Skin of body (tissue), 2 donors: ENCODE results near the gene FRMD4B. TPM values are rescaled to one million over a fixed set of nuclear protein-coding genes. Genes with fewer than 3 reads are reported as not detected.
"Not testable (repeated sequence)": the region's sequence is repeated elsewhere in the genome, so short reads cannot be mapped to it uniquely, and the experiment has no call there.

Experiments
- DNase-seq: peaks from one replicate; lab custom pipeline; 2025; lab: John Stamatoyannopoulos, UW
- total RNA-seq: library from RNA; depleted of rRNA; stranded (reverse); fragments of >200 nt; gene quantifications from one replicate; pipeline ENCODE4 v1.2.3, GENCODE V29; 2014

Gene FRMD4B
- total RNA-seq, 1 donor from 2014 or later, result 49.7 TPM

DNA sequence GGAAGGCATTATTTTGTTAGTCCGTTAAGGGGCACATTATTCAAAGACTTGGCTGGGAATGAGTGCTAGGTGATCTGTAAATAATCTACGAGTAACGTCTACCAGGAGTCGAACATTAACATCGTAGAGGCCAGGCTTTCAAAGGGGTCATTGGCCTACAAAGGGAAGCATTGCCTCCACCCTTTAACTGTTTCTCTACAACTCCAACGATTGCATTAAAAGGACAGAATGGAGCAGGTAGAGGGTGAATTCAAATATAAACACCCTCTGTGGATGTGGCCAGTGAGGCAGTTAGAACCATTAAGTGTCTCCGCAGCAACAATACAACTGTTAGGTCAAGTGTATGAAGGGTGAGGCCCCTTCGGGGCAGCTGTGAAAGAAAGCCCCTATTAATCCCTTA lies 137.5 kb downstream of the FRMD4B start:
- DNase-seq, result no peak

DNA sequence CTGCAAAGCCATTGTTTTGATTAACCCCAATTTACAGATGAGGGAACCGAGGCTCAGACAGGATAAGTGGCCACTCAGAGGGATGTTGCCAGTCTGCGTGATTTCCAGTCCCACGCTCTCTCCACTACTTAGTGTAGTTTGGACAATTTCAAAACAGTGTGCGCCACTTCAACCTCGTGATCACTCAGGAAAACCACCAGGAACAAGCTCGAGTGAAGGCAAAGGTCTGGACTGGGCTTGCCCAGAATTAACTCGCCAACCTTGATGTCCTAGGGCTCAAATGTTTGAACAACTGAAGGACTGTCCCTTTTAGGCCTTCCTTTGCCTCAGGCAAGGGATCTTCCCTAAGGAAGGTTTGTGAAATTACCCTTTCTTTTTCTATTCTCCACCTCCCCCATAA lies 139.3 kb downstream of the FRMD4B start:
- DNase-seq, result no peak

DNA sequence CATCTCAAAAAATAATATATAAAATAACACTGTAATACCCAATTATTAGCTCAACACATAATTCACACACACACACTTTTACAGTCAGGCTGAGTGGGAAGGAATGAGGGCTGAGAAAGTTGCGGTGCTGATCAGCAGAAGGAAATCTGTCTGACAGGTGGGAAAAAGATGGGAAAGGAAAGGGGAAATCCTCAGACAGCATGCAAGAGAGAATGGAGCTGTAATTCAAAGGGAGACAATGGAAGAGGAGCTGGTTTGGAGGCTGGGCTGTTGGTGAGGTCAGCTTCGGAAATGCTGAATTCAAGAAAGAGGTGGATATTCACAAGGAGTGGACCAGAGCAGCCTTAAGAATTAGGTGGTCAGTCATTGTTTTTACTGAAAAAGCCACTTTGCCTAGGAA lies 141.8 kb downstream of the FRMD4B start:
- no peak for DNase-seq

DNA sequence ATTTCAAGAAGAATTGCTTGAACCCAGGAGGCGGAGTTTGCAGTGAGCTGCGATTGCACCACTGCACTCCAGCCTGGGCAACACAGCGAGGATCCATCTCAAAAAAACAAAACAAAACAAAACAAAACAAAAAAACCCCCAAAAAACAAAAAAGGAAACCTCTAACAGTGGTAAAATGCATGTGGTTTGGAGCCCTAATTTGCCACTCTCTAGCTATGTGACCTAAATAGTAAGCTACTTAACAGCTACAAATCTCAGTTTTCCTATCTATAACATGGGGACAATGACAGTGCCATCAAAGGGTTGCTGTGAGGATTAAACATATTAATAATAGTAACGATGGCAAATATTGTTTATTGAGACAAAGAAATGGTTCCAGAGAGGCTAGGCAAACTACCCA lies 144.1 kb downstream of the FRMD4B start:
- no peak for DNase-seq

DNA sequence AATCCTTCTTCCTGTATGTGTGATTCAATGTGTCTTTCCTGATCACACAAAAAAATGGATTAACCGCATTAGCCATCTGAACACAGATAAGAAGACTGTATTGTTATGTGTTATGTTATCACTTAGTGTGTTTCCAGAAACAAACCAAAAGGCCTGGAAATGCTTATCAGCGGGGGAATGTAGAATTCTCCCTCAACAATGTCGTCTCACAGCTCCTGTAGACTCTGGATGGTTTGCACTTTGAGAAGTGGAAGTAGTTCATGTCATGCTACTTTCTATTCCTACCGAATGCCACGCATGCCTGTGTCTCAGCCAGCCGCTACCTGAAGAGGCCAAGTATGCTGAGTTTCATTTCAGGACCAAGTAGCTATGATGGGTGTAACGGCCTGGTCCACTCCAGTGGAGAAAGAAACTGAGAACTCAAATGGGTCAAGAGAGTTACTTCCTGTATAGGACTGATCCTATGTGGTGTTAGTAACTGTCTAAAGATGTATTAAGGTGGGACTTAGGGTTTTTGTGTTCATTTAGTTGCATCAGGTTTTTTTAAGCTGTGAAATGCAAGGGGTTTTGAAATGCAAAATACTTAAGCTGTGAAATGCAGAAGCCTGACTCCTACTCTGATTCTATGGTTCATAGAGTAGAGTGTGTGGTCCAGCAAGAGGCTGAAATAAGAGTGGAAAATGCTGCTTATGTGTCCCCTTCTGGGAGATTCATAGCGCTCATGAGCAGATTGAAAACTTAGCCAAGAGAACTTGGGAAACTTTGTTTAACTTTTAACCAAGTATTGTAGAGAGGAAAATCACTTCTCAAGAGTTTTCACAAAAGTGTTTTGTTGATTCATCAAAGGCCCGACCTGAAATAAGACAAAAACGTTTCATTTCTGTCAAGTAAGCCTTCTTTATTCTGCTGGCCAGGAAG lies 145.0 kb downstream of the FRMD4B start:
- DNase-seq, result no peak

DNA sequence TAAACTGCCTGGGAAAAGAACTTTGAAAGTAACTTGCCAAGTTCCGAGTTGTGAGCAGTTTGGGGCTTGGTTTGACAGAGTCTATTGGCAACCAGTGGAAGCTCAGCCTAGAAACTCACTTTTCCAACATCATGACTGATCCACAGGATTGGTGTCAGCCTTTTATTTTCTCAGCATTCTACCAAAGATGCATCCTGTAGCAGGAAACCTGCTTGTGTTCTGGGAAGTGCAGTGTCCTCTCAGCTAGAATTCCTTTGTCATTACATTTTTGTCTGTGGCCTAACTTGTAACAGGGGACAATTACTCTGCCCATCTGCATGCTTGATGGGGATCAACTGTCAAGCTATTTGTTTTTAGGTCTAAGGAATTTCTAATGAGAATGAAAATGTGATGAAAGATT lies 146.8 kb downstream of the FRMD4B start:
- DNase-seq, result peak; percentile 12

DNA sequence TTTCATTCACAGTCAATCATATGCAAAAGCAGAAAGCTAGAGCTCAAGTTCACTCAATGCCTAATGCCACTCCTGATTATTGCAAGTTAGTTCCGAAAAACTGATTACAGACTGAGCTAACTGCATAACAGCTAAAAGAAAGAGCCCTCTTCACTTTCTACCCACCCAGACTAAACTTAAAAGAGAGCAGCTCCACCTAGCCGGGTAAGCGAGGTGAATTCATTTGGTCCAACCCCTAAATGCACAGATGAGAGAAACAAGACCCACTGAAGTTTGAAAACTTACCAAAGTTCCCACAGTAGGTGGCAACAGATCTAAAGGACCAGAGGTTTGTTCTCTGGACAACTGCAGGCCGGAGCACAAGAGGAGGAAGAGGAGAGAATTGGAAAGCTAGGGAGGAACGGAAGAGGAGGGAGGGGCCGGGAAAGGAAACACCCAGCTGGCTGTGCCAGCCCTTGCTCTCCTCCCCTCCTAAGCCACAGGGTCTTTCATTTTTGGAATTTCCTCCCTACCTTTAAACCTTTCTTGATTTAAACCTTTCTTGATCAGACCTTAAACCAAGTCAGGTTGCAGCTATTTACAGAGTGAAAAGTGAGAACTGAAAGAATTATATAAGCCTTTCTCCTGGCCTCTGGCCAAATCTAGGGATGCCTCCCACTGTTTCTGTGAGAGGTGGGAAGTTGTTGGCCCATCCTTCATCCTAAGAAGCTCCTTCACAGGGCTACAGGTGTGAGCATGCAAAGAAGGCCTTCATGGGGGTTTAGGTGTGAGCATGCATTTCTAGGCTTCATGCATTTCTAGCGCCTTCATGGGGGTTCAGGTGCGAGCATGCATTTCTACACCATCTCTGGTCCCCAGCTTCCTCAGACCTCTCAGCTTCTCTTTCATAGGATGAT lies 148.8 kb downstream of the FRMD4B start:
- no peak for DNase-seq

DNA sequence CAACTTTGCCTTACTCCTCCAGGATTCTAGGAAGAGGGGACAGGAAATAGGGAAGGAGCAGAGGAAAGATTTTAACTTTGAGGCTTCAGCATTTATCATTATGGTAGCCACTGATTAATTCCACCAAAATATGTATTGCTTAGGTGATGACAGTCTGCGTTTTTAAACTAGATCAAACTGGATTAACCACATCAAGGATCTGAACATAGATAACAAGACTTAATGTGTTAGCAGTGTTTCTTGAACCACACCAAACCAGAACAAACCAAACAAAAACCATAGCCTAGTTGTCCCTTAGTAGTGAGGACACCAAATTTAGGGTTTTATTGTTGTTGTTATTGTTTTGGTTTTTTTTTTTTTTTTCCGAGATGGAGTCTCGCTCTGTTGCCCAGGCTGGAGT lies 150.0 kb downstream of the FRMD4B start:
- DNase-seq, result no peak

DNA sequence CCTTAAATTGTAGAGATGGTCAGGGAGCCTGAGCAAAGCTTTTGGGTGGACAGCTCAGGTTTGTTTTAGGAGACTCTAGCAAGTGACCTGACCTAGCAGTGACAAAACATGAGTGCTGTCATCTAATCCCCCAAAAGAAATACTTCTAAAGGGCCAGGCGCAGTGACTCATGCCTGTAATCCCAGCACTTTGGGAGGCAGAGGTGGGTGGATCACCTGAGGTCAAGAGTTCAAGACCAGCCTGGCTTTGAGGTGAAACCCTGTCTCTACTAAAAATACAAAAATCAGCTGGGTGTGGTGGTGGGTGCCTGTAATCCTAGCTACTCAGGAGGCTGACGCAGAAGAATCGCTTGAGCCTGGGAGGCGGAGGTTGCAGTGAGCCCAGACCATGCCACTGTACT lies 150.7 kb downstream of the FRMD4B start:
- not testable (repeated sequence) for DNase-seq

DNA sequence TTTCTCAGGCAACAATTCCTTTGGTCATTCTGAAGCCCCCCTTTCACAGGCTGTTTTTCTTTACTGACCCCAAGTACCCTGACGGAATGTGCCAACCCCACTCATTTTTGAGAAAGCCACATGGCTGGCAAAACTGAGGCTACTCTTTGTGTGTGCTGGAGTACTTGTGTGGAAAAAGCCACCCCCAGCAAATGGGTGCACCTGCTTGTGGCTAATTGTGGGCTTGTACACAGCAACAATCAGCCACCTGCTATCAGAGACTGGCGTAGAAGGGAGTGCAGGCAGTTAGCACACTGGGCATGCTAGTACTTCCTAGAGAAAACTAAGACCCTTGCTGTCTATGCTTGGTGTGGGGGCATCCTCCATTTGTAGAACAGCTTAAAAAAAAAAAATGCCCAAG lies 153.4 kb downstream of the FRMD4B start:
- no peak for DNase-seq

DNA sequence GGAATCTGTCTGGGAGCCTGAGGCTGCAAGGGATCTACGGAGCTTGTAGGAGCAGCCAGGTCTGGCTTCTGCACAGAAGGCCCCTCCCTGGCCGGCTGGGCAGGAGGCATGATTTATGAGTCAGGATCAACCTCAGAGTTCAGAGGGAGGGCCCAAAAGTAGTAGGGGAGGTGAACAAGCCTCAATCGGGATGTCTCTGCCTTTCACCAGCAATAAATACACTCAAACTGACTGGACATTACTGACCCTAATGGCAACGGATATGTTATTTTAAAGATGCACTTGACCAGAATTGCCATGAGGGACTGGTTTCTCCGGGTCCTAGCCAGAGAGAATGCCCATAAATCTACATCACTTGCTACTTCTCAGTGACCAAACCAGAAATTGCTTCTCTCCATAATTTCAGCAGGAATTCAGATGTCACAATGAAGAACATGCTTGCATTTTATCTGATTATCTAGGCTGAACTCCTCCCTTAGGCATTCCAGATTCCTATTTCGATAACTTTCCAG lies 153.9 kb downstream of the FRMD4B start:
- DNase-seq, result no peak

DNA sequence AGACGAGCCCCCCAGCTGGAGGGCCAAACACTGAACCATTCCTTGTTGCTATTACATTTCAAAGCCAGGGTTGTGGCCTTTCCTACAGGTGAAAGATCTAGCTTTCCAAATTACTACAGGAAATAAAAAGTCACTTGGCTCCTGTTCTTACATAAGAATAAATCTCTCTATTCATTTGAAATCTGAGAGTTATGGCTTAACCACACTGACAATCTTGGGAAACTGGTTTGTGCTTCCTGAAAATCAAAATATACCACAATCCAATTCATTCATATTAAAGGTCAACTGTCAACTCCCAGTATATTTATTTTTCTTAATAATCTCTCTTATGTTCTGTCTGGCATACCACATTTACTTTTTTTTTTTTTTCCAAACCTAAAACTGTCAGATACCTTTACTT lies 159.8 kb downstream of the FRMD4B start:
- no peak for DNase-seq

DNA sequence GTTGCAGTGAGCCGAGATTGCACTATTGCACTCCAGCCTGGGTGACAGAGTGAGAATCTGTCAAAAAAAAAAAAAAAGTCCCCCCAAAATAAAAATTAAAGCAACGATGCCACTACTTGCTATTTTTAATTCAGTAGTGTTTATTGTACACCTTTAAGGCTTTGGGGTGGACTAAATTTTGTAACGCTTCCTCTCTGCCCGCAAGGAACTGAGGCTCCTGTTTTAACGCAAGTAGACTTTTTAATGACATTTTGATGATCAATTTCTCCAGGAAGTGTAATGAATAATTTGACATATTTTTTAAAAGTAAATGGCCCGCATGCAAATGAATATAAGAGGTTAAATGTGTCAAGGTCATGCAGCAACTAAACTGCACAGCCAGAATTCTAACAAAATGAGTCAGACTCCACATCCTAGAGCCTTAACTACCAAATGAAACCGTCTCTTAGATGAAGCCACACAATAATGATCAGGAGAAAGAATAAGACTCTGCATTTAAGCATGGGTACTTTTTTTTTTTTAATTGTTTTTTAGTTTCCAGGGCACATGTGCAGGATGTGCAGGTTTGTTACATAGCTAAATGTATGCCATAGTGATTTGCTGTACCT lies 166.7 kb downstream of the FRMD4B start:
- no peak for DNase-seq

DNA sequence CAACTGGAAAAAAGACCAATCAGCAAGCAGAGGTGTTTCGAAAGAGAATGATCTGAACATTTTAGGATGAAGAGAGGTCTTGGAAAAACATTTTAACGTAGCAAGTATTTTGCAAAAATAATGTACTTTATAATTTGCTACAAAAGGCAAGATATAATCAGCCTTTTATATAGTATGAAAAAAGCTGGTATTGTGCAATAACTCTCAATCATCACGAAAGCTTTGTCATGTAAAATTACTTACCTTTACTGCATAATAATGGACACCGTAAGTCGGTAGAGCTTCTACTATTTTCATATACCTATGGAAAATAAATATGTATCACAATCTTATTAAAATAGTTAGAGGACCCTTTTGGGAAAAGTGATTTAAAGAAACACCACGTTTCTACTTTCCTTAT lies 167.8 kb downstream of the FRMD4B start:
- no peak for DNase-seq

DNA sequence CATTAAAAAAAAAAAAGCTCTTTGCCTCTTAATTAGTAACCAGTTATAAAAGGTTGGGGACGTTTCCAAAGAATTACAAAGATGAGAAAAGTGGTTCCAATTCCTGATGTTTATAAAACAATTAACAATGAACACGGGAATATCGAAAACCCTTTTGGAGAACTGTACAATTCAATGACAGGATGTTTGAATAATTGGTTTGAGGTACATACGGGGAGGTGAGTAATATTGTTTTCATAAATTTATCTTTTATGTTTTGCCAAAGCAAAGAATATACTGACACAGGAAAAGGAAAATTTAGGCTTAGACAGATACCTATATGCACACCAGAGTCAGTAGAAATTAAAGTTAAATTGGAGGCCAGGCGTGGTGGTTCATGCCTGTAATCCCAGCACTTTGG lies 168.9 kb downstream of the FRMD4B start:
- DNase-seq, result no peak

DNA sequence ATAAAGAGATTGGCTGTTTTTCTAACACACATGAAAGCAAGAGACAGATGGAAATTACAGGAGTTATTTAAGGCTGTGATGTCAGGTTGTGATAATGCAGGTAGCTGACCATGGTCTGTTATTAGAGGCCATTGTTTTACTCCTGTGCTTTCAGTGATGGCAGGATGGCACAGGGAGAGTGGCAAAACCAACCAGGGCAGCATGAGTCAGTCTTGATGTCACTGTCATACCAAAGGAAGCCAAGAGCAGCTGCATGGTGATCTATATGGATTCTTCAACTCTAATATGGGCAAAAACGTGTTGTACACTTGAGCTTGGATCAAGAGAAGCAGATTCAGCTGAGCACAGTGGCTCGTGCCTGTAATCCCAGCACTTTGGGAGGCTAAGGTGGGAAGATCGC lies 171.6 kb downstream of the FRMD4B start:
- no peak for DNase-seq

DNA sequence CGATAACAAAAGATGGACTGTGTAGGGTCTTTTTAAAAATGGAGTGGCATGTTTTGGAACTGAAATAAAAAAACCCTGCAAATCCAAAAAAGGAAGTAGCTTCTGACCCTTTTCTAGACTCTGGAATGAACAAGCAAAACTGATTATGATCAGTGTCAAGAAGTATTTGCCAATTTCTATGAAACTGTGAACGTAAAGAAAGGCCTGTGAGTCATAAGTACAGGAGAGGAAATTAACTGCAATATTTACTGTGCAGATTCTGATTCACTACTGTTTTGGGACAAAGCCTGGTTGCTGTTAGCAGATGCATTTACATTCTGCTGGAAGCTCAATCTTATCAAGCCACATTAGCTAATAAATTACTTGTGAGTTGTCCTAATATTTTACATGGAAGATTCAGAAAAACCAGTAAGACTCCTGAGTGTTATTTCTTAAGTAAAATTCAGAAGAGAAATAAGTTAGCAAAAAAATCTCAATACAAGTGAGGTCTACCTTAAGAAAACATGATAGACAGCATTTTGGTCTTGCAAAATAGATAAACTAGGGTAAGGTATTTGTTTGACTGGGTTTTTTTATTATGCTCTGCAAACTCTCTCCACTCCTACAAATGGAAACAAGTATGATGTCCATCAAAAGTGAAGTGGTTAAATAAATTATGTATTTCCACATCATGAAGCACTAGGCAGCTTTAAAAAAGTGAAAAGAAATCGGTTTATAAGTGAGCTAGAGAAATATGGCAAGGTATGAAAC lies 173.3 kb downstream of the FRMD4B start:
- no peak for DNase-seq

DNA sequence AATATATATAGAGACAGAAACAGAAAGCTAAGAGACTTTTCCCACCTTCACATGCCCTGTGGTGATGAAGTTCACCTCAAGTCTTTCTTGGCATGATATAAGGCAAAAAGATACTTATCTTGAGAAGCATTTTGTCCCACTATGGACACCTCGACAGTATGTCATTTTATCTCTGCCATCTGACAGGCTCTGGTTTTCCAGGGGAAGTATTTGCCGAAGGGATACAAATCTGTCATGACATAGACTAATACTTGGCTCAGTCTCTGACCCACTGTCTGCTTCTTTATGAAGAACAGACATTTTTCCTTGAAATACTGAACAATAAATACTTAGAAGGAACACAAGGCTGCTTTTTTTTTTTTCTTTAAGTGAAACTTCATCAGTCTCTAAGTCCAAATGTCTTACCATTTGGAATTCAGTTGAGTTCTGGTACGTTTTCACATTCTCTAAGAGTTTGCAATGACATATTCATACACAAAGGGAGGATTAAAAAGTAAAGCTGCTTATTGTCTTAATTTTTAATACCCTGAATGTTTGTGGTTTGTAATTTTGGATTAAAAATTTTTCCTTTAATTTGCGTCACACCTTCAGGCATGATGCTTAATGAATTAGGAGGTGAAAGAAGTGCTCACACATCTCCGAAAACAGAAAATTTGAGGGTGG lies 175.7 kb downstream of the FRMD4B start:
- no peak for DNase-seq

DNA sequence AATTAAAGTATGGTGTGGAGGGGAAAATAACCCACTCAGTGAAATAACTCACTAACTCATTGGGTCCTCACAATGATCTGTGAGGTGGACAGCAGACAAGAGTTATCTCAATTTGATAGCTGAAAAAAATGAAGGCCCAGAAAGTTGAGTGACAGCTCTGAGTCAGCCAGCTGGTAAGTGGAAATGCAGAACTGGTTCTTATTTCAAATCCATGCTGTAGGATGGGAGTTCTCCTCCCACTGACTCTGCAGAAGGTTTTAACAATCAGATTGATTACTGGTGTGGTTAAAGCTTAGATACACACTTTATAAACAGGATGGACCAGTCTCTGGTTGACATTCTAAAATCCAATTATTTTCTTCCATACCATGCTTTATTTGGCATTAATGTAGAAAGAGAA lies 176.5 kb downstream of the FRMD4B start:
- DNase-seq, result no peak

DNA sequence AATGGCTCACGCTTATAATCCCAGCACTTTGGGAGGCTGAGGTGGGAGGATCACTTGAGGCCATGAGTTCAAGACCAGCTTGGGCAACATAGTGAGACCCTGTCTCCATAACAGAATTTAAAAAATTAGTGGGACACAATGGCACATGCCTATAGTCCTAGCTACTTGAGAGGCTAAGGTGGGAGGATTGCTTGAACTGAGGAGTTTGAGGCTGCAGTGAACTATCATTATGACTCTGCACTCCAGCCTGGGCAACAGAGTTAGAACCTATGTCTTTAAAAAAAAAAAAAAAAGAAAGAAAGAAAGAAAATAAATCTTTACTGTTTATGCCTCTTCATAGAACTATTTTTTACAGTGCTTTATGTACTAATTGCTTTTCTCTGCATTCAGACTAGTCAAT lies 178.9 kb downstream of the FRMD4B start:
- DNase-seq, result no peak

DNA sequence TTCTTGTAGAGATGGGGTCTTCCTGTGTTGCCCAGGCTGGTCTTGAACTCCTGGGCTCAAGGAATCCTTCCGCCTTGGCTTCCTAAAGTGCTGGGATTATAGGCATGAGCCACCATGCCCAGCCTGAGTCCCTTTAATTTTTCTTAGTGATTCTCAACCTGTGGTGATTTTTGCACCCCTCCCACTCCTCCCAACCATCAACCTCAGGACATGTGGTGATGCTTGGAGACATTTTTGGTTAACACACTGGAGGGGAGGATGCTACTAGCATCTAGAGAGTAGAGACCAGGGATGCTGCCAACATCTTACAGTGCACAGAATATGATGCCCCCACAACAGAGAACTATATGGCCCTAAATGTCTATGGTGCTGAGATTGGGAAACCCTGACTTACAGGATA lies 180.5 kb downstream of the FRMD4B start:
- DNase-seq, result no peak
